SK-N-MC (cell line): Measurements from ENCODE around the gene TRABD2B.

Source experiments
- EZH2 ChIP-seq: fragments of 200-600 bp; sonication (generic); IDR thresholded peaks from one replicate; pipeline ENCODE4 v1.6.1; 2017; ENCODE audit warnings: antibody characterized with exemption
- POLR2AphosphoS5 ChIP-seq: IDR thresholded peaks from 2 replicates; pipeline ENCODE4 v1.6.1; 2012; ENCODE audit warnings: mild to moderate bottlenecking, low read depth, low read length, borderline replicate concordance

GRCh38 chr1:47793563-47793962 lies 203.6 kb downstream of the TRABD2B start:
- TF ChIP-seq EZH2 = no peak
- TF ChIP-seq POLR2AphosphoS5 = no peak
